ENCODE results near the gene LNPEP. TPM values are rescaled to one million over a fixed set of nuclear protein-coding genes. Genes with fewer than 3 reads are reported as not detected.

LNPEP gene
- total and polyA plus RNA-seq, 2 experiments from 2014 or later, result 7.3 to 20.1 TPM

GRCh38 chr5:96952118-96952750, 16.4 kb downstream of the LNPEP start:
- Histone ChIP-seq H3K9me3 (ENCODE audit: low read depth) (no peaks in the 10 kb centered on the region), H3K27me3 (replicated peaks; ENCODE audit: insufficient read depth) (no peaks in the 10 kb centered on the region), H3K9ac (no peak overlapping the region), H3K9me2 (ENCODE audit: insufficient read depth) (no peaks in the 10 kb centered on the region), H3K79me2 (ENCODE audit: insufficient read depth) (peaks cover 95% of the 10 kb centered on the region), H3K4me1 (ENCODE audit: insufficient read depth) (peaks cover 1% of the 10 kb centered on the region; the same call in 1 of the 2 replicates), H3K27ac (no peak overlapping the region), H2AFZ (no peak overlapping the region), H3K36me3 (ENCODE audit: low read depth) (no peaks in the 10 kb centered on the region), H4K20me1 (ENCODE audit: insufficient read depth) (0 out of 2 replicates have a peak, but pooled peaks cover 5% of the 10 kb centered on the region), H3K4me3 (no peak overlapping the region), H3K4me2 (ENCODE audit: unreplicated experiment) (no peak overlapping the region), H3F3A (ENCODE audit: insufficient read depth) (no peaks in the 10 kb centered on the region)
- WGBS, 2 experiments (ENCODE audit: low coverage in 1 of 2, low lambda C conversion rate in 2 of 2, missing lambda C conversion rate in 2 of 2), result 79 to 89% methylated on average over 3 of the region's 3 CpGs
- TF ChIP-seq EZH2 (IDR thresholded peaks at IDR 0.05; ENCODE audit: insufficient read depth, poor library complexity, severe bottlenecking), result no peak
- TF ChIP-seq EZH2phosphoT487 (IDR thresholded peaks at IDR 0.05; ENCODE audit: insufficient read depth, low read depth), result no peak
- DNase-seq, result no peak
- in situ Hi-C loops (cut with MboI), result no loop called here

GRCh38 chr5:96952974-96953730, 17.3 kb downstream of the LNPEP start:
- H3K36me3 ChIP-seq (ENCODE audit: low read depth), result no peaks in the 10 kb centered on the region
- no peak overlapping the region for H3K27ac ChIP-seq
- no peaks in the 10 kb centered on the region for H3F3A ChIP-seq (ENCODE audit: insufficient read depth)
- WGBS, 2 experiments (ENCODE audit: low coverage in 1 of 2, low lambda C conversion rate in 2 of 2, missing lambda C conversion rate in 2 of 2), result 79 to 80% methylated on average over 7 of the region's 7 CpGs
- H2AFZ ChIP-seq, result no peak overlapping the region
- no peak overlapping the region for H3K4me2 ChIP-seq (ENCODE audit: unreplicated experiment)
- no peaks in the 10 kb centered on the region for H3K9me3 ChIP-seq (ENCODE audit: low read depth)
- no peaks in the 10 kb centered on the region for H3K9me2 ChIP-seq (ENCODE audit: insufficient read depth)
- H3K4me3 ChIP-seq, result no peak overlapping the region
- H4K20me1 ChIP-seq (ENCODE audit: insufficient read depth), result 0 out of 2 replicates have a peak, but pooled peaks cover 5% of the 10 kb centered on the region
- H3K27me3 ChIP-seq (replicated peaks; ENCODE audit: insufficient read depth), result no peaks in the 10 kb centered on the region
- TF ChIP-seq EZH2 (IDR thresholded peaks at IDR 0.05; ENCODE audit: insufficient read depth, poor library complexity, severe bottlenecking) (no peak), EZH2phosphoT487 (IDR thresholded peaks at IDR 0.05; ENCODE audit: insufficient read depth, low read depth) (no peak)
- in situ Hi-C loops (cut with MboI), result no loop called here
- H3K79me2 ChIP-seq (ENCODE audit: insufficient read depth), result peaks cover 95% of the 10 kb centered on the region
- no peaks in the 10 kb centered on the region for H3K4me1 ChIP-seq (ENCODE audit: insufficient read depth)
- no peak for DNase-seq
- no peak overlapping the region for H3K9ac ChIP-seq

- TF ChIP-seq EZH2phosphoT487 (IDR thresholded peaks at IDR 0.05; ENCODE audit: insufficient read depth, low read depth) (no peak), EZH2 (IDR thresholded peaks at IDR 0.05; ENCODE audit: insufficient read depth, poor library complexity, severe bottlenecking) (no peak)
- WGBS, 2 experiments (ENCODE audit: low coverage in 1 of 2, low lambda C conversion rate in 2 of 2, missing lambda C conversion rate in 2 of 2), result 97 to 100% methylated on average over 4 of the region's 4 CpGs
- Histone ChIP-seq H3K27me3 (replicated peaks; ENCODE audit: insufficient read depth) (no peaks in the 10 kb centered on the region), H3K4me3 (no peak overlapping the region), H3K27ac (no peak overlapping the region), H3K79me2 (ENCODE audit: insufficient read depth) (peaks cover 94% of the 10 kb centered on the region), H3K4me1 (ENCODE audit: insufficient read depth) (peaks cover 1% of the 10 kb centered on the region), H3F3A (ENCODE audit: insufficient read depth) (0 out of 2 replicates have a peak, but pooled peaks cover 6% of the 10 kb centered on the region), H3K9ac (no peak overlapping the region), H3K9me2 (ENCODE audit: insufficient read depth) (no peaks in the 10 kb centered on the region), H2AFZ (no peak overlapping the region), H3K9me3 (ENCODE audit: low read depth) (no peaks in the 10 kb centered on the region), H3K36me3 (ENCODE audit: low read depth) (no peaks in the 10 kb centered on the region), H3K4me2 (ENCODE audit: unreplicated experiment) (no peak overlapping the region), H4K20me1 (ENCODE audit: insufficient read depth) (no peaks in the 10 kb centered on the region)
- in situ Hi-C loops (cut with MboI), result no loop called here
- DNase-seq, result no peak
These were observed 21.6 kb downstream of the LNPEP start for GRCh38 chr5:96957254-96958049.

GRCh38 chr5:96958977-96959376, 23.1 kb downstream of the LNPEP start:
- TF ChIP-seq EZH2 (IDR thresholded peaks at IDR 0.05; ENCODE audit: insufficient read depth, poor library complexity, severe bottlenecking) (no peak), EZH2phosphoT487 (IDR thresholded peaks at IDR 0.05; ENCODE audit: insufficient read depth, low read depth) (no peak)
- no peak overlapping the region for H3K4me2 ChIP-seq (ENCODE audit: unreplicated experiment)
- H3K4me3 ChIP-seq, result no peak overlapping the region
- peaks cover 83% of the 10 kb centered on the region for H3K79me2 ChIP-seq (ENCODE audit: insufficient read depth)
- no peak overlapping the region for H3K27ac ChIP-seq
- no peak overlapping the region for H3K9ac ChIP-seq
- 94 to 95% methylated on average over 5 of the region's 5 CpGs for WGBS, 2 experiments (ENCODE audit: low coverage in 1 of 2, low lambda C conversion rate in 2 of 2, missing lambda C conversion rate in 2 of 2)
- peaks cover 15% of the 10 kb centered on the region for H3K4me1 ChIP-seq (ENCODE audit: insufficient read depth)
- no peaks in the 10 kb centered on the region for H3K27me3 ChIP-seq (replicated peaks; ENCODE audit: insufficient read depth)
- H4K20me1 ChIP-seq (ENCODE audit: insufficient read depth), result no peaks in the 10 kb centered on the region
- H3K9me3 ChIP-seq (ENCODE audit: low read depth), result no peaks in the 10 kb centered on the region
- no peaks in the 10 kb centered on the region for H3K9me2 ChIP-seq (ENCODE audit: insufficient read depth)
- in situ Hi-C loops (cut with MboI), result no loop called here
- H3F3A ChIP-seq (ENCODE audit: insufficient read depth), result peaks cover 17% of the 10 kb centered on the region; the same call in 1 of the 2 replicates
- DNase-seq, result no peak
- no peak overlapping the region for H2AFZ ChIP-seq
- H3K36me3 ChIP-seq (ENCODE audit: low read depth), result no peaks in the 10 kb centered on the region

All from GM23248 (cell line).